Epithelial cell of proximal tubule (primary cell): ENCODE data around the gene ZNF710. TPM values are rescaled to one million over a fixed set of nuclear protein-coding genes. Genes with fewer than 3 reads are reported as not detected.
"Not testable (repeated sequence)": the region's sequence is repeated elsewhere in the genome, so short reads cannot be mapped to it uniquely, and the experiment has no call there.

Source experiments
- DNase-seq: peaks from one replicate; pipeline ENCODE4 v3.0.0-alpha.2; 2011; ENCODE audit warnings: low read depth
- H3K4me3 ChIP-seq: 2 replicates; pipeline ENCODE4 v1.5.1; 2011; ENCODE audit warnings: low read depth, mild to moderate bottlenecking, low read length
- total RNA-seq: library from RNA; depleted of rRNA; stranded (reverse); fragments of >200 nt; gene quantifications from 2 replicates; pipeline ENCODE4 v1.2.3, GENCODE V29; 2015
- TF ChIP-seq, protein P1 (sequence below): conservative IDR thresholded peaks from 2 replicates; pipeline ENCODE4 v1.5.1; 2012; ENCODE audit warnings: low read depth, mild to moderate bottlenecking, low read length

The ZNF710 gene, protein sequence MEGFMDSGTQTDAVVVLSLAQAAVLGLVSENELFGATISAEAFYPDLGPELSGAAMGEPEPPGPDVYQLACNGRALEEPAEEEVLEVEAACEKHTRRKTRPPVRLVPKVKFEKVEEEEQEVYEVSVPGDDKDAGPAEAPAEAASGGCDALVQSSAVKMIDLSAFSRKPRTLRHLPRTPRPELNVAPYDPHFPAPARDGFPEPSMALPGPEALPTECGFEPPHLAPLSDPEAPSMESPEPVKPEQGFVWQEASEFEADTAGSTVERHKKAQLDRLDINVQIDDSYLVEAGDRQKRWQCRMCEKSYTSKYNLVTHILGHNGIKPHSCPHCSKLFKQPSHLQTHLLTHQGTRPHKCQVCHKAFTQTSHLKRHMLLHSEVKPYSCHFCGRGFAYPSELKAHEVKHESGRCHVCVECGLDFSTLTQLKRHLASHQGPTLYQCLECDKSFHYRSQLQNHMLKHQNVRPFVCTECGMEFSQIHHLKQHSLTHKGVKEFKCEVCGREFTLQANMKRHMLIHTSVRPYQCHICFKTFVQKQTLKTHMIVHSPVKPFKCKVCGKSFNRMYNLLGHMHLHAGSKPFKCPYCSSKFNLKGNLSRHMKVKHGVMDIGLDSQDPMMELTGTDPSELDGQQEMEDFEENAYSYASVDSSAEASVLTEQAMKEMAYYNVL
- 11.4 and 19.9 TPM in 2 replicates for total RNA-seq

DNA sequence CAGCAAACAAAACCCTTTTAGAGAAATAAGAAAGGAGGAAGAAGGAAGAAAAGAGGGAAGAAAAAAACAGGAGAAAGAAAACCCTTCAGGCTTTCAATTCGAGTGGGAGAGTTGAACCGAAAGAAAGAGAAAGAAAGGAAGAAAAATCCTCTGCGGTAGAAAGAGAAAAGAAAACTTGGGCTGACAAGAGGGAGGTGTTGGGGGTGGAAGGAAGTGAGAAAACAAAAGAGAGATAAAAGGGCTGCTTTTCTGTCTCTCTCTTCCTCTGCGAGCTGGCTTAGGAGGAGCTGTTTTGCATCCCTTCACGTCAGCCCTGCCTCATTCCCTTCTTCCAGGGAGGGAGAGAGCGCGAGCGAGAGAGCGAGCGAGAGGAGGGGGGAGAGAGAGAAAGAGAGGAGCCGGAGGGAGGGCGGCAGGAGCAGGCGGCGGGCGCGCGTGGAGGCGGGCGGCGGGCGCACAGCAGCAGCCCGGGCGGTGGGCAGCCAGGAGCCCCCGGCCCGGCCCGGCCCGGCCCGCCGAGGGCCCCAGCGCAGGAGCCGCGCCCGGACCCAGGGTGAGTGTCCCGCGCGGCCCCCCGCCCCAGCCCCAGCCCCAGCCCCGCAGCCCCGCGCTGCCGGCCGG is at the start of gene ZNF710:
ZNF710 (plus strand) TSS at position 263 of the 621 bp plus-strand sequence. CDS start 65,814 bp downstream, outside the sequence.
- peak within 1 kb of the TSS; percentile 71 for H3K4me3 ChIP-seq
- no peak for DNase-seq
- TF ChIP-seq, protein P1, sequence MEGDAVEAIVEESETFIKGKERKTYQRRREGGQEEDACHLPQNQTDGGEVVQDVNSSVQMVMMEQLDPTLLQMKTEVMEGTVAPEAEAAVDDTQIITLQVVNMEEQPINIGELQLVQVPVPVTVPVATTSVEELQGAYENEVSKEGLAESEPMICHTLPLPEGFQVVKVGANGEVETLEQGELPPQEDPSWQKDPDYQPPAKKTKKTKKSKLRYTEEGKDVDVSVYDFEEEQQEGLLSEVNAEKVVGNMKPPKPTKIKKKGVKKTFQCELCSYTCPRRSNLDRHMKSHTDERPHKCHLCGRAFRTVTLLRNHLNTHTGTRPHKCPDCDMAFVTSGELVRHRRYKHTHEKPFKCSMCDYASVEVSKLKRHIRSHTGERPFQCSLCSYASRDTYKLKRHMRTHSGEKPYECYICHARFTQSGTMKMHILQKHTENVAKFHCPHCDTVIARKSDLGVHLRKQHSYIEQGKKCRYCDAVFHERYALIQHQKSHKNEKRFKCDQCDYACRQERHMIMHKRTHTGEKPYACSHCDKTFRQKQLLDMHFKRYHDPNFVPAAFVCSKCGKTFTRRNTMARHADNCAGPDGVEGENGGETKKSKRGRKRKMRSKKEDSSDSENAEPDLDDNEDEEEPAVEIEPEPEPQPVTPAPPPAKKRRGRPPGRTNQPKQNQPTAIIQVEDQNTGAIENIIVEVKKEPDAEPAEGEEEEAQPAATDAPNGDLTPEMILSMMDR = peak; percentile 1

DNA sequence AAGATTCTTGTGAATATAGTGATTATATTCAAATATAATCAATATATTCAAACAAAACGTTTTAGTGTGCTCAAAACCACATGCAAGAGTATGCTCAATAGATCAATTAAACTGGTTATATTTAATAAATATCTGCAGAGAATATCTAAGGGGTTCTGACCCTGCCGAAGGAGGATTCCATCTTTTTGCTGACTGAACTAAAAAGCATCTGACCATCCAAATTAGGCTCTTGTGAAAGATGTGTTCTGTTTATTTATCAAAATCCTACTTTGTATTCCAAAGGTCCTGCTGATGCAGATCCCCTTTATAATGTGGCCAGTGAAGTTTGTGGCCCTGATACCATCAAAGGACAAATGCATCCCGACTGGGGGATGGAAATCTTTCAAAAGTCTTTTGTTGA is 46.6 kb upstream of the ZNF710 start:
- H3K4me3 ChIP-seq = no peak overlapping the region
- TF ChIP-seq, protein P1 = no peak
- DNase-seq = no peak

DNA sequence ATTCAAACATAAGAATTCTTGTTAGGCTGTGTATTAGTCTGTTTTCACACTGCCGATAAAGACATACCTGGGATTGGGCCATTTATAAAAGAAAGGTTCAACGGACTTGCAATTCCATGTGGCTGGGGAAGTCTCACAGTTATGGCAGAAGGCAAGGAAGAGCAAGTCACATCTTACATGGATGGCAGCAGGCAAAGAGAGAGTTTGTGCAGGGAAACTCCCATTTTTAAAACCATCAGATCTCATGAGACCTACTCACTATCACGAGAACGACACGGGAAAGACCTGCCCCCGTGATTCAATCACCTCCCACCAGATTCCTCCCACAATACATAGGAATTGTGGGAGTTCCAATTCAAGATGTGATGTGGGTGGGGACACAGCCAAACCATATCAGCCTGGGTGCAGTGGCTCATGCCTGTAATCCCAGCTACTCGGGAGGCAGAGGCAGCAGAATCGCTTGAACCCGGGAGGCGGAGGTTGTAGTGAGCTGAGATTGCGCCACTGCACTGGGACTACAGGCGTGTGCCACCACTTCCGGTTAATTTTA is 45.6 kb upstream of the ZNF710 start:
- not testable (repeated sequence) for DNase-seq, H3K4me3 ChIP-seq

DNA sequence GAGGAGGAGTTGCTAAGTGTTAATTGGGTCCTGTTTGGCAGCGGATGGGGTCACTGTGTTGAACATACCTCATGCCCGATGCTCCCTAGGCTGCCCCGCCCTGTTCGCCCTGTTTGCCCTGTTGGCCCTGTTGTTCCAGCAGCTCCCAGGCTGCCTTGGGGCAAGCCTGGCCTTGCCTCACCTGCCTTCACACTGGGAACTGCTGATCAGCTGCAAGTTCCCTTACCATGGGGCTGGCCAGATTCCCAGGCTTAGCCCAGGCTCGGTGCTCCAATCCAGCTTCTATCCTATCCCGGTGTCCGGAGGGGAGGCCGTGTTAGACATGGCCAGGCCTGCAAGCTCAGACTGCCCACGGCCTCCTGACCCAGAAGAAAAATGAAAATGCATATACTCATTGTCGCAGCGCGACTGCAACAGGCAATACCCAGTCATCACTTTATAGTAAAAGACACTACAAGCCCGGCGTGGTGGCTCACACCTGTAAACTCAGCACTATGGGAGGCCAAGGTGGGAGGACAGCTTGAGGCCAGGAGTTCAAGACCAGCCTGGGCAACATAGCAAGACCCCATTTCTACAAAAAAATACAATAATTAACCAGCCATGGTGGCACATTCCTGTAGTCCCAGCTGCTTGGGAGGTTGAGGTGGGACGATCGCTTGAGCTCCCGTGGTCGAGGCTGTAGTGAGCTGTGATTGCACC is 42.9 kb upstream of the ZNF710 start:
- no peak for DNase-seq
- H3K4me3 ChIP-seq = no peak overlapping the region
- TF ChIP-seq, protein P1 = no peak

DNA sequence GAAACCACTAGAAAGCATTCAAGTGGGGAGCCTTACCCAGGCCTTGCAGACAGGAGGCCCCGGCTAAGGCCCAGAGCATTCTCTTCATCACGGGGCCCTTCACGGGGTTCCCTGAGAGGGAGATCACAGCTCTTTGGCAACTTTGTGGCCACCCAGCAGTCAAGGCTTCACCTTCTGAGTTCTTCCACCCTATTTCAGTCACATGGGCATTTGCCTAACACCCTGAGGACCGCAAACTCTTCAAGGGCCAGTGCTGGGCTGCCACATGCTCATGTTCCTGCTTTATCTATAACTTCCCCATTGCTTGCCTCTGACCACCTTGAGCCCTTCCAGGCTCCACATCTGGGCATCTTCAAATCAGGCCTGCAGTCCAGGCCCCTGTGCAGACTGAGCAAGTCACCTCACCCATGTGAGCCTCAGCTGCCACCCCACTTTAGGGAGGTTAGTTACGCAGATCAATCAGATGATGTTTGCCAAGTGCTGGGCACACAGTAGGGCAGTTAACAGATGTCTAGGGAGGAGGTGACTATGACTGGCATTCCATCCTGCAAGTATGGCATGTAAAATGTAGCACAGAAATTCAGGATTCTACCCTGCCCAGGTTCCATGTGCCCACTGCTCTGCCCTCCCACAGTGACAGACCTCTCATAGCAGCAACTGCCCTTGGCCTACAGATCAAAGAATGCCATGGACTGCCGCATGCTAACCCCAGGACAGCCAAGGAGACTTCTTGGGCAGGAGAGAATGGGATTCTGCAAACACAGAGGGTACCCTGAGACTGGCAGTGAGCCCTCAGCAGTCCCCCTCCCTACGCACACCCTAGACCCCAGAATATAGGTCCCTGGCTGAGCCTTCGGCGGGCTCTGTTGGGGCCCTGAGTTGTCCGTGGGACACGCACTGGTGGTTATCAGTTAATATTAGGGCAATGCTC is 37.6 kb upstream of the ZNF710 start:
- H3K4me3 ChIP-seq = no peak overlapping the region
- no peak for DNase-seq
- TF ChIP-seq, protein P1 = no peak

DNA sequence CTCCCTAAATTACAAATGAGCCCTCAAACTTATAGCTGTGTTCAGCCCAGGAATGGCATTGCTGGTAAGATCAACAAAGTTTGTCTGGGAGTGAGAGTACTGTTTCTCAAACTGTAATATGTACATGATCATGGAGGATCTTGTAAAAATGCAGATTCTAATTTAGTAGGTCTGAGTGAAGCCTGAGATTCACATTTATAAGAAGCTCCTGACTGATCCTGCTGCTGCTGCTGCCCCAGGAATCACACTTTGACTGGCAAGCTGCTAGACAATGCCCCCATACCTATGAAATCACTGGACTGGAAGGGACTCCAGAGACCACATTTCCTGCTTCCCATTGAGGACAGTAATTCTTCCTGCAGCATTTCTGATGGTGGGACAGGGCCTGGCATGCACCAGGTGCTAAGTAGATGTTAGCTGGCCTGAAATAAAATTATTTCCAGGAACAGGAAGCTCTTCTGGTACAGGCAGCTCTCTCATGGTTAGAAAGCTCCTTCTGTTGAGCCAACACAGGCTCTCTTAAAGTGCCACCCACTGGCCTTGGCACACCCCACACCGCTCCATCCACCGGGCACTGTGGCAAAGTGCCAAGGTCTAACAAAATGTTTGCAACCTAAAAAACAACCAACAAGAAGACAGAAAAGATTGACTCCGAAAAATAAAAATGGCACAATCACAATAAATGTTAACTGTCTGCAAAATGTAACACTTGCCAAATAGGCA is 36.7 kb upstream of the ZNF710 start:
- no peak for DNase-seq
- no peak overlapping the region for H3K4me3 ChIP-seq
- TF ChIP-seq, protein P1 = no peak
